RWPE2 (cell line): Measurements from ENCODE around the gene PTPRN2.

Experiments used
- ATAC-seq: fragments of 200-7000 bp; cut with Tn5 transposase; 3 replicates; pipeline ENCODE4 v1.9.1; 2021; ENCODE audit warnings: low read depth
- DNase-seq: peaks from one replicate; pipeline ENCODE4 v3.0.0-alpha.2; 2020; ENCODE audit warnings: low spot score
- H3K27ac ChIP-seq: fragments of 450-650 bp; 2 replicates; pipeline ENCODE4 v1.5.1; 2017; ENCODE audit warnings: mild to moderate bottlenecking; ENCODE audit not compliant: poor library complexity, severe bottlenecking
- H3K27me3 ChIP-seq: fragments of 250-450 bp; sonication (Bioruptor Pico); 2 replicates; pipeline ENCODE4 v1.5.1; 2021; ENCODE audit warnings: mild to moderate bottlenecking, moderate library complexity; ENCODE audit not compliant: insufficient read depth, poor library complexity, severe bottlenecking
- H3K36me3 ChIP-seq: fragments of 250-450 bp; sonication (Bioruptor Pico); 2 replicates; pipeline ENCODE4 v1.5.1; 2020; ENCODE audit warnings: low read depth, mild to moderate bottlenecking, moderate library complexity
- H3K4me1 ChIP-seq: fragments of 250-450 bp; sonication (Bioruptor Pico); 2 replicates; pipeline ENCODE4 v1.5.1; 2021; ENCODE audit warnings: mild to moderate bottlenecking, moderate library complexity; ENCODE audit not compliant: insufficient read depth, poor library complexity, severe bottlenecking
- H3K4me3 ChIP-seq: fragments of 250-450 bp; sonication (Bioruptor Pico); 2 replicates; pipeline ENCODE4 v1.5.1; 2021; ENCODE audit warnings: mild to moderate bottlenecking, moderate library complexity; ENCODE audit not compliant: severe bottlenecking
- H3K9me3 ChIP-seq: fragments of 250-450 bp; sonication (Bioruptor Pico); 2 replicates; pipeline ENCODE4 v1.5.1; 2021; ENCODE audit warnings: mild to moderate bottlenecking, moderate library complexity; ENCODE audit not compliant: severe bottlenecking
- CTCF ChIP-seq: fragments of 450-650 bp; IDR thresholded peaks from one replicate; pipeline ENCODE4 v1.5.1; 2017; ENCODE audit warnings: mild to moderate bottlenecking, moderate library complexity; ENCODE audit not compliant: poor library complexity, severe bottlenecking

PTPRN2 gene

GRCh38 chr7:157973971-157974677 is 613.5 kb downstream of the PTPRN2 start:
- DNase-seq (peak; percentile 29), ATAC-seq (no peak)
- Histone ChIP-seq H3K9me3 (peaks cover 7% of the 10 kb centered on the region), H3K36me3 (no peaks in the 10 kb centered on the region), H3K27me3 (no peaks in the 10 kb centered on the region), H3K4me3 (no peak overlapping the region), H3K4me1 (no peaks in the 10 kb centered on the region), H3K27ac (no peak overlapping the region)
- no peak for TF ChIP-seq CTCF

GRCh38 chr7:157972914-157973313 is 614.7 kb downstream of the PTPRN2 start:
- H3K27ac ChIP-seq: no peak overlapping the region
- peaks cover 7% of the 10 kb centered on the region for H3K9me3 ChIP-seq
- TF ChIP-seq CTCF: no peak
- no peak overlapping the region for H3K4me3 ChIP-seq
- ATAC-seq (no peak), DNase-seq (peak; percentile 19)
- no peaks in the 10 kb centered on the region for H3K4me1 ChIP-seq
- no peaks in the 10 kb centered on the region for H3K36me3 ChIP-seq
- no peaks in the 10 kb centered on the region for H3K27me3 ChIP-seq

GRCh38 chr7:157971501-157971900 is 616.1 kb downstream of the PTPRN2 start:
- Histone ChIP-seq H3K36me3 (no peaks in the 10 kb centered on the region), H3K27me3 (no peaks in the 10 kb centered on the region), H3K4me3 (no peak overlapping the region), H3K4me1 (no peaks in the 10 kb centered on the region), H3K27ac (no peak overlapping the region), H3K9me3 (peaks cover 7% of the 10 kb centered on the region)
- no peak for ATAC-seq
- no peak for TF ChIP-seq CTCF
- DNase-seq: no peak

- no peaks in the 10 kb centered on the region for H3K27me3 ChIP-seq
- ATAC-seq (no peak), DNase-seq (no peak)
- peaks cover 5% of the 10 kb centered on the region for H3K9me3 ChIP-seq
- H3K27ac ChIP-seq: no peak overlapping the region
- no peak for TF ChIP-seq CTCF
- no peaks in the 10 kb centered on the region for H3K36me3 ChIP-seq
- H3K4me3 ChIP-seq: no peak overlapping the region
- no peaks in the 10 kb centered on the region for H3K4me1 ChIP-seq
Measured at GRCh38 chr7:157970744-157971143, 616.9 kb downstream of the PTPRN2 start.

- Histone ChIP-seq H3K27ac (no peak overlapping the region), H3K9me3 (peaks cover 4% of the 10 kb centered on the region)
Measured at GRCh38 chr7:157969995-157970394, 617.6 kb downstream of the PTPRN2 start.

More at GRCh38 chr7:157969995-157970394, 617.6 kb downstream of the PTPRN2 start:
- Histone ChIP-seq H3K27me3 (no peaks in the 10 kb centered on the region), H3K36me3 (no peaks in the 10 kb centered on the region), H3K4me1 (no peaks in the 10 kb centered on the region), H3K4me3 (no peak overlapping the region)
- DNase-seq (no peak), ATAC-seq (no peak)
- TF ChIP-seq CTCF: no peak
